Natural killer cell treated with Interleukin-12 subunit alpha and Interleukin-12 subunit beta and Interleukin-15 and Interleukin-18, amount 100 ng/mL, for 72 hours (primary cell): Measurements from ENCODE around the gene CORO1C. TPM values are rescaled to one million over a fixed set of nuclear protein-coding genes. Genes with fewer than 3 reads are reported as not detected.
"Not testable (repeated sequence)": the region's sequence is repeated elsewhere in the genome, so short reads cannot be mapped to it uniquely, and the experiment has no call there.

Experiments used
- ATAC-seq, 2 donors: fragments of 150-1000 bp; cut with Tn5 transposase in 1 of 2; sonication (Bioruptor Pico), chemical (Tn5 transposase) in 1 of 2; 2 replicates each; pipeline ENCODE4 v1.10.0; 2021
- DNase-seq: peaks from one replicate; pipeline ENCODE4 v3.0.0; 2022; ENCODE audit warnings: low spot score
- H3K27ac Mint-ChIP-seq, 2 donors: 1 replicate in 1 of 2; 2 replicates in 1 of 2; pipeline ENCODE4 v1.8.0; 2022; ENCODE audit warnings: mixed read lengths in 2 of 2, mild to moderate bottlenecking in 1 of 2, moderate library complexity in 1 of 2
- H3K27me3 Mint-ChIP-seq, 2 donors: 1 replicate in 1 of 2; 2 replicates in 1 of 2; pipeline ENCODE4 v1.8.0; 2022; ENCODE audit warnings: mixed read lengths in 2 of 2
- H3K36me3 Mint-ChIP-seq: one replicate; pipeline ENCODE4 v1.8.0; 2022; ENCODE audit warnings: mixed read lengths
- H3K4me1 Mint-ChIP-seq, 2 donors: 1 replicate in 1 of 2; 2 replicates in 1 of 2; pipeline ENCODE4 v1.8.0; 2022; ENCODE audit warnings: low read depth in 2 of 2, mixed read lengths in 2 of 2, mild to moderate bottlenecking in 1 of 2
- H3K4me3 Mint-ChIP-seq: one replicate; pipeline ENCODE4 v1.8.0; 2022; ENCODE audit warnings: mixed read lengths
- H3K9me3 Mint-ChIP-seq: 2 replicates; pipeline ENCODE4 v1.8.0; 2022; ENCODE audit warnings: mixed read lengths
- total RNA-seq, 2 donors: library from RNA; stranded (reverse); gene quantifications; one replicate each; pipeline ENCODE4 v1.2.3, GENCODE V29; 2022

The CORO1C gene
- total RNA-seq, 2 donors from 2014 or later, result 68.9 to 69.5 TPM

GRCh38 chr12:108744021-108744897 lies 12.9 kb upstream of the CORO1C start:
- no peak for DNase-seq
- no peaks in the 10 kb centered on the region for H3K9me3 Mint-ChIP-seq
- no peaks in the 10 kb centered on the region for H3K4me1 Mint-ChIP-seq
- peaks cover 6 to 11% of the 10 kb centered on the region in 2 donors for H3K27me3 Mint-ChIP-seq
- H3K4me3 Mint-ChIP-seq, result no peak overlapping the region
- no peaks in the 10 kb centered on the region for H3K36me3 Mint-ChIP-seq
- peak overlapping the region in 1 of 2 donors; percentile 14 for H3K27ac Mint-ChIP-seq
- no peak for ATAC-seq

- Mint-ChIP-seq H3K27me3 (peaks cover 6 to 12% of the 10 kb centered on the region in 2 donors), H3K36me3 (no peaks in the 10 kb centered on the region), H3K27ac (no peak overlapping the region), H3K9me3 (no peaks in the 10 kb centered on the region), H3K4me3 (no peak overlapping the region), H3K4me1 (peaks cover 2 to 4% of the 10 kb centered on the region in 2 donors)
- DNase-seq, result no peak
- ATAC-seq, result no peak
Measured at GRCh38 chr12:108738170-108738569, 6.9 kb upstream of the CORO1C start.

DNA sequence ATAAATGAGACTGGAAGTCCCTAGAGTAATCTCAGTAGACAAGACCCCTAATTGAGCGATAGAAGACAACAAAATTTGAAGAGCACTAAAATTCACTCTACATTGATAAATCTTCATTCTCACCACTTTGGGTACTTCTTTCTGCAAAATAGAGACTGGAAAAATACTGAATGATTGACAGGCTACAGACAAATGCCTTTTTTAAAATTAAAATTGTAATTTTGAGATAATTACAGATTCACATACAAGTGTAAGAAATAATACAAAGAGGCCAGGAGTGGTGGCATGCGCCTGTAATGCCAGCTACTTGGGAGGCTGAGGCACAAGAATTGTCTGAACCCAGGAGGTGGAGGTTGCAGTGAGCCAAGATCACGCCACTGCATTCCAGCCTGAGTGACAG lies 4.5 kb upstream of the CORO1C start:
- Mint-ChIP-seq H3K4me1 (peaks cover 8 to 15% of the 10 kb centered on the region in 2 donors), H3K36me3 (no peaks in the 10 kb centered on the region), H3K27ac (no peak overlapping the region), H3K4me3 (no peak overlapping the region), H3K9me3 (no peaks in the 10 kb centered on the region), H3K27me3 (peaks cover 5 to 6% of the 10 kb centered on the region in 2 donors)
- no peak for DNase-seq
- ATAC-seq, result no peak

DNA sequence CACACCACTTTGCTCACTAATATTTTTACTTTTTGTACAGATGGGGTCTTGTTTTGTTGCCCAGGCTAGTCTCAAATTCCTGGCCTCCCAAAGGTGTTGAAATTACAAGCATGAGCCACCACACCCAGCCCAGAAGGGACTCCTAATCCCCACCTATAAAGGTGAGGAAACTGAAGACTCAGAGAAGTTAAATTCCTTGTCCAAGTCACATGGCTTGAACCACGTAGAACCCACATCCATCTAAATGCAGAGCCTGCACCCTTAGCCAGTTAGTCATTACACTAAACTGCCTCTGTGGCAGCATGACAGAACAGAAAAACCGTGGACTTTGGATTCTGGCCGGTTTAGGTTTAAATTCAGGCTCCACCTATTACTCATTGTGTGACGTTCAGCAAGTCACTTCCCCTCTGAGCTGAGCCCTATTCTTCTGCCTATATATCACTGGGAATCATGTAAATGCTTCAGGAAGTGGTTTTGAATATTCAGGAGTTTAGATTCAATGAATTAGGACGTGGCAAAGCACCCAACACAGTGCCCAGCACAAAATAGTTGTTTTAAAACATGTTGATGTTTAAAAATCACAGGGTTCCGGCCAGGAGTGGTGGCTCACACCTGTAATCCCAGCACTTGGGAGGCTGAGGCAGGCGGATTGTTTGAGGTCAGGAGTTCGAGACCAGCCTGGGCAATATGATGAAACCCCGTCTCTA lies 3.0 kb upstream of the CORO1C start:
- Mint-ChIP-seq H3K4me1 (peaks cover 19 to 26% of the 10 kb centered on the region in 2 donors), H3K27ac (no peak overlapping the region), H3K27me3 (peaks cover 0 to 2% of the 10 kb centered on the region in 2 donors), H3K9me3 (no peaks in the 10 kb centered on the region), H3K36me3 (no peaks in the 10 kb centered on the region), H3K4me3 (no peak overlapping the region)
- no peak for DNase-seq
- ATAC-seq, result no peak

- H3K27me3 Mint-ChIP-seq, result not testable (repeated sequence)
Measured at GRCh38 chr12:108733230-108733531, 1.9 kb upstream of the CORO1C start.

DNA sequence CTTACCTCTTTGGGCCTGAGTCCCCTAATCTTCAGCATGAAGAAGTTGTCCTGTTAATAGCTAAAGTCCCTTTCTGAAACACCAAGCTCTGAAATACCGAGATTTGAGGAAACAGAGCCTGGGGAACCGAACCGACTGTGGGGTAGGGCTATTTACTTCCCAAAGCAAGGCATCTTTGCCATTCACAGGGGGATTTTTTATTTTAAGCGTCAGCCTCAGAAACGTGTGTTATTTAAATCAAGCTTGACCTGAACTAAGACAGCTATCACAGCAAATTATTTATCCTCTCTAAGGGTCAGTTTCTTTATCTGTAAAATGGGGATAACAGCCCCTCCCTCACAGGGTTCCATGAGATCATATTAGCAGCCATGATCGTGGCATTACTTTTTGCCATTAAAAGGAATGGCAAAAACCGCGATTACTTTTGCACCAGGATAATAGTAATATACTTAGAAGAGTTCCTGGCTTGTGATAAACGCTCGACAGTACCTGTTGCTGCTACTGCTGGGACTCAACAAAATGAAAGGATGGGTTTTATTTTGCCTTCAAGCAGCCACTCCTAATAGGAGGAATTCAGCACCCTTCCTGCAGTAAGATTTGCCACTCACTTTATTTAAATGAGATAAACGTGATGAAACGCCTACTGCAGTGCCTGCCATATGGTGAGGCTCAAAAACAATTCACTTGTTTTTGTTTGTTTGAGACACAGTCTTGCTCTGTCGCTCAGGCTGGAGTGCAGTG lies 1.3 kb upstream of the CORO1C start:
- H3K9me3 Mint-ChIP-seq, result no peaks in the 10 kb centered on the region
- no peaks in the 10 kb centered on the region for H3K36me3 Mint-ChIP-seq
- H3K4me1 Mint-ChIP-seq, result peaks cover 27 to 43% of the 10 kb centered on the region in 2 donors

More at GRCh38 chr12:108733230-108733531, 1.9 kb upstream of the CORO1C start:
- not testable (repeated sequence) for H3K27ac Mint-ChIP-seq, H3K9me3 Mint-ChIP-seq, DNase-seq, H3K4me3 Mint-ChIP-seq, H3K36me3 Mint-ChIP-seq, ATAC-seq
- peaks cover 25 to 38% of the 10 kb centered on the region in 2 donors for H3K4me1 Mint-ChIP-seq

GRCh38 chr12:108731866-108732461 lies 646 bp upstream of the CORO1C start:
- H3K9me3 Mint-ChIP-seq, result no peaks in the 10 kb centered on the region
- ATAC-seq, result peak; percentile 82 to 89

More for the DNA sequence above, 1.3 kb upstream of the CORO1C start:
- peak overlapping the region; percentile 81 to 94 for H3K27ac Mint-ChIP-seq
- DNase-seq (no peak), ATAC-seq (no peak)
- H3K4me3 Mint-ChIP-seq, result peak overlapping the region; percentile 82
- peaks cover 0 to 2% of the 10 kb centered on the region in 2 donors for H3K27me3 Mint-ChIP-seq

DNA sequence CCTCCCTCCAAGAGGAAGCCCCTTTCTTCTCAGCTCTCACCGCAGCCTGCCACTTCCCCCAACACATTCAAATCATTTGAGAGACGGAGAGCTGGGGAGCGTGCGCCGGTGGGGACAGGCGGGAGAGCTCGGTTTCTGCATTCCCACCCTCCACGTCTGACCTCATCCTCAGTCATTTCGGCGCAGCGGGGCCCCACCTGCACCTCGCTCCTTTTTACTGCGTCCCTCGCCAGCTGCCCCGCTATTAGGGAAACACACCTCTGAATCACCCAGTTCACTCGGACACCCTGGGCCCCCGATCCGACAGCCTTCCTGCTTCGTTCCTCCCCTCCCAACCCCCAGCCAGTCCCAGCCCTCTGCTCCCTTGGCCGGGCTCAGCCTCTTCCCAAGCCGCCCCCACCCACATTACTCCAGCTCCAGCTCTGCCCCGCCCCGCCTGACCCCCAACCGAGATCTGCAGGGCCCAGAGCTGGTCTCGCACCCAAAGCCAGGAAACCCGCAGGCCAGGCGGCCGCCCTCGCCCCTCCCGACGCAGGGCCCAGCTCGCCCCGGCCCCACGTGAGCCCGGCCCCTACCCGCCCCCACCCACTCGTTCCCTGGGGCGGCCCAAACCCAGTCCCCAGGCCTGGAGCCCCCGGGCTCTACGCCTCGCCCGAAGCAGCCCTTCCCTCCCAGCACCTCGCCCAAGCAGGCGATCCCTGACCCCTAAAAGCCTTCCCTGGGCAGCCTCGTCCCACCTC lies 783 bp downstream of the CORO1C start:
- H3K4me3 Mint-ChIP-seq, result peak overlapping the region; percentile 82
- peak overlapping the region; percentile 74 to 81 for H3K27ac Mint-ChIP-seq
- H3K9me3 Mint-ChIP-seq, result no peaks in the 10 kb centered on the region
- DNase-seq (no peak), ATAC-seq (no peak)
- peaks cover 0 to 2% of the 10 kb centered on the region in 2 donors for H3K27me3 Mint-ChIP-seq
- no peaks in the 10 kb centered on the region for H3K36me3 Mint-ChIP-seq
- peaks cover 31 to 47% of the 10 kb centered on the region in 2 donors for H3K4me1 Mint-ChIP-seq

More at GRCh38 chr12:108731866-108732461, 646 bp upstream of the CORO1C start:
- Mint-ChIP-seq H3K36me3 (no peaks in the 10 kb centered on the region), H3K4me3 (peak overlapping the region; percentile 82), H3K27ac (peak overlapping the region; percentile 81 to 94), H3K27me3 (peaks cover 0 to 2% of the 10 kb centered on the region in 2 donors), H3K4me1 (peaks cover 31 to 47% of the 10 kb centered on the region in 2 donors)
- DNase-seq, result peak; percentile 95

DNA sequence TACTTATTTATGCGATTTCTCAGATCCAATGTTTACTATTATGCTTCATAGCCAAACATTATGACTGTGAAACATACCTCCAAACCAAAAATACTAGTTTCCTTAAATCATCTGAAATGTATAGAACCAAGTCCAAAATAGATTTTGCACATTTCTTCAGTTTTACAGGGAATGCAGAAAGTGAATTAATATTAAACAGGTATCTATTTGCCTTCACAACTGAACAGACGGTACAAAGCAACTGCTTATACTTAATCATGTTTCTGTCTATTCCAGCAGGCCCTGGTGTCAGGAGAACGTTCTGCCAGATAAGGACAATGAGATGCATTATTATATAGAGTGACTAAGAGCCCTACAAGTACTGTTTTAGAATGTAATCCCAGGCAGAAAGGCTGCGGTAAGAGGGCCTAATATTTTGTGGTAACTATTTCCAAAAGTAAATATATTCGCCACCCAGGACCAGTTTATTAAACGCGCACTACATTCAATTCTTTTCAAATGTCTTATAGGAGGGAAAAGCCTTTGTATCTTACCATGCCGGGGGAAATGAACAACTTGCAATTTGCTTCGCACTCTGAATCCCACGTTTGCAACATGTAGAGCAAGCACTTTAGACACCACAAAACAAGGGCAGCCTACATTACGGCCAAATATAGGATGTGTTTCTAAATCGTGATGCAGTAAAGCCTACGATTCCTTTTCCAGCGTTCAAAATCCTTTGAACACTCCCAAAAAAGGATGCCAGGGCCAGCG lies 1.5 kb downstream of the CORO1C start:
- DNase-seq (no peak), ATAC-seq (no peak)
- Mint-ChIP-seq H3K36me3 (no peaks in the 10 kb centered on the region), H3K4me3 (peak overlapping the region; percentile 82), H3K27me3 (peaks cover 0 to 2% of the 10 kb centered on the region in 2 donors), H3K27ac (peak overlapping the region; percentile 74 to 81), H3K9me3 (no peaks in the 10 kb centered on the region), H3K4me1 (peaks cover 39 to 54% of the 10 kb centered on the region in 2 donors)

DNA sequence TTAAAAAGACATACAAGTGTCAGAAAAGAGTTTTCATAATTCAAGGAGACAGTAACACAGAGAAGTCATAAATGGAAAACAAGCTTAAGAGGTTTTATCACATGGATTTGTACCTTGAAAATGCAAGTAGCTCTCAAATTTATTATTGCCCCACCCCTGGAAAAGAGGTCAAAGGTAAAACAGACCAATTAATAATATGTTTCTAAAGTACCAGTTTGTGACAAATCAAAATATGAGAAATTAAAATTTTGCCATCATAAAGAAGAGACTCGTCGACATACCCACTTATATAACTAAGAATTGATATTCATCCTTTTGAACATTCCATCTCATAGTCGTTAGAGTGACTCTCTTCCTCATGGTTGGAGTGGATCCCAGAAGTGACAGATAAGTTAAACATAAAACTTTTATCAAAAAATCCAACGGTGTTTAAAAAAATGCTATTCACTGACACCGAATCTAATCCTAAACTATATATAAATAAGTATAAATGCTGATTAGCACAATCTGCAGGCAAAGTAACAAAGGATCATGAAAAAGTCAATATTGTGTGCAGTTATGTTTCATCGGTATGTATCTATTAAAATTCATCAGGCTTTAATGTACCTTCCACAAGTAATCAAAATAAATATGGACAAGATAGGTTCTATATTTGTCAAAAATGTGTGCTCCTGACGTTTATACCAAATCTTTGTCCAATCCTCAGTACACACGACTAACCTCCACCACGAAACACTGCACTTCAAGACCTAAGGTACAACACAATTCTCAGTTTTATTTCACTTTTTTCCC lies 2.3 kb downstream of the CORO1C start:
- ATAC-seq, result no peak
- DNase-seq, result no peak
- H3K36me3 Mint-ChIP-seq, result no peaks in the 10 kb centered on the region
- H3K9me3 Mint-ChIP-seq, result no peaks in the 10 kb centered on the region
- peaks cover 0 to under 1% of the 10 kb centered on the region in 2 donors for H3K27me3 Mint-ChIP-seq
- peak overlapping the region; percentile 82 for H3K4me3 Mint-ChIP-seq
- peaks cover 44 to 59% of the 10 kb centered on the region in 2 donors for H3K4me1 Mint-ChIP-seq
- H3K27ac Mint-ChIP-seq, result peak overlapping the region in 1 of 2 donors; percentile 81

DNA sequence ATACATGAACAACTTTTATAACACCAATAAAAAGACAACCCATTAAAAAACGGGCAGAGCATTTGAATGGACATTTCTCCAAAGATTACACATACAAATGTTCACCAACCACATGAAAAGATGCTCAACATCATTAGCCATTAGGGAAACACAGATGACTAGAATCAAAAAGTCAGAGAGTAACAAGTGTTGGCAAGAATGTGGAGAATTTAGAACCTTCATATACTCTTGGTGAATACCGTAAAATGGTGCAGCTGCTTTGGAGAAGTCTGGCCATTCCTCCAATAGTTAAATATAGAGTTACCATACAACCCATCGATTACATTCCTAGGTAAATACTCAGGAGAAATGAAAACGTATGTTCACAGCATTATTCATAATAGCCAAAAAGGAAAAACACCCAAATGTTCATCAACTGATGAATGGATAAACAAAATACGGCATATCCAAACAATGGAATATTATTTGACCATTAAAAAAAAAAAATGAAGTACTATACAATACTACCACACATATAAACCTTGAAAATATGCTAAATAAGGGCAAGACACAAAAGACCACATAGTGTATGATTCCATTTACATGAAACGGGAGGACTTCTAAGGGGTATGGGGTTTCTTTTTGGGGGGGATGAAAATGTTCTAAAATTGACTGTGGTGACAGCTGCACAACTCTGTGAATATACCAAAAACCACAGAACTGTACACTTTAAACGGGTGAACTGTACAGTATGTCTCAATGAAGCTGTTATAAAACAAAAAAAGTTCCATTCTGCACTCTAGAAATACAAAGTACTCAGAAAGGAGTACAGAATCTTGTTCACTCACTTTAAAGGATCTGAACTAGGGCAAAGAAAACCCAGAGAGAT lies 3.2 kb downstream of the CORO1C start:
- H3K36me3 Mint-ChIP-seq, result no peaks in the 10 kb centered on the region
- H3K4me3 Mint-ChIP-seq, result peak overlapping the region; percentile 12
- H3K27me3 Mint-ChIP-seq, result no peaks in the 10 kb centered on the region
- DNase-seq, result no peak
- H3K4me1 Mint-ChIP-seq, result peaks cover 52 to 67% of the 10 kb centered on the region in 2 donors
- ATAC-seq, result no peak
- no peak overlapping the region for H3K27ac Mint-ChIP-seq
- no peaks in the 10 kb centered on the region for H3K9me3 Mint-ChIP-seq
